H1 (cell line): ENCODE results near the gene OPA3. TPM values are rescaled to one million over a fixed set of nuclear protein-coding genes. Genes with fewer than 3 reads are reported as not detected.

Experiments used
- EZH2 ChIP-seq: fragments of 200-600 bp; sonication (generic); IDR thresholded peaks from 2 replicates; pipeline ENCODE4 v1.7.1; 2012; ENCODE audit warnings: low read depth, mild to moderate bottlenecking, moderate library complexity, low read length, inconsistent platforms; ENCODE audit not compliant: severe bottlenecking
- FOSL1 ChIP-seq: IDR thresholded peaks from 2 replicates; pipeline ENCODE4 v1.6.1; 2011; ENCODE audit warnings: mild to moderate bottlenecking, low read depth, low read length, moderate library complexity; ENCODE audit not compliant: insufficient read depth
- NANOG ChIP-seq: IDR thresholded peaks from 2 replicates; pipeline ENCODE4 v1.6.1; 2011; ENCODE audit warnings: low read length, low read depth, mild to moderate bottlenecking, inconsistent platforms; ENCODE audit not compliant: insufficient read depth, poor library complexity, severe bottlenecking
- POU5F1 ChIP-seq: IDR thresholded peaks from 2 replicates; pipeline ENCODE4 v1.6.1; 2011; ENCODE audit warnings: low read depth, mild to moderate bottlenecking, low read length, moderate library complexity
- TCF12 ChIP-seq: IDR thresholded peaks from 2 replicates; pipeline ENCODE4 v1.6.1; 2011; ENCODE audit warnings: low read depth, mild to moderate bottlenecking, low read length
- TEAD4 ChIP-seq: IDR thresholded peaks from 2 replicates; pipeline ENCODE4 v1.6.1; 2012; ENCODE audit warnings: low read depth, low read length, inconsistent platforms, mixed read lengths
- polyA plus RNA-seq, 7 experiments: library from polyadenylated mRNA; depleted of rRNA in 3 of 7; stranded (reverse) in 5 of 7; unstranded in 2 of 7; fragments of >200 nt in 5 of 7; fragments of 200-250 nt in 2 of 7; gene quantifications; 1 replicate in 5 of 7; 2 replicates in 1 of 7; 4 replicates in 1 of 7; pipeline versions ENCODE4 v1.2.1 to v1.2.3, GENCODE V29; 2011 to 2013; ENCODE audit warnings: missing spikeins in 2 of 7, mixed read lengths in 2 of 7
- total RNA-seq: library from RNA; stranded (reverse); fragmentation: NEBNext Ultra II Directional; extraction: Animal tissue kit (Norgen Biotek cat#: 25700); gene quantifications from 2 replicates; pipeline ENCODE4 v1.2.1, GENCODE V29; 2021
- TF ChIP-seq, protein P1 (sequence below): IDR thresholded peaks from 2 replicates; pipeline ENCODE4 v1.6.1; 2012; ENCODE audit warnings: low read length, inconsistent platforms
- TF ChIP-seq, protein P2 (sequence below): IDR thresholded peaks from 2 replicates; pipeline ENCODE4 v1.6.1; 2011; ENCODE audit warnings: low read length, improper control_type of control experiment

Gene OPA3
- total and polyA plus RNA-seq, 2 of the 8 experiments (the other 6 are each of a cell fraction or from before 2014, with no cell fraction given) = 12.5 to 14.5 TPM

- TF ChIP-seq EZH2 (no peak), NANOG (no peak), FOSL1 (no peak), TCF12 (peak; percentile 66; the same call in 1 of the 2 replicates), TEAD4 (no peak), POU5F1 (no peak)
- TF ChIP-seq, protein P1, sequence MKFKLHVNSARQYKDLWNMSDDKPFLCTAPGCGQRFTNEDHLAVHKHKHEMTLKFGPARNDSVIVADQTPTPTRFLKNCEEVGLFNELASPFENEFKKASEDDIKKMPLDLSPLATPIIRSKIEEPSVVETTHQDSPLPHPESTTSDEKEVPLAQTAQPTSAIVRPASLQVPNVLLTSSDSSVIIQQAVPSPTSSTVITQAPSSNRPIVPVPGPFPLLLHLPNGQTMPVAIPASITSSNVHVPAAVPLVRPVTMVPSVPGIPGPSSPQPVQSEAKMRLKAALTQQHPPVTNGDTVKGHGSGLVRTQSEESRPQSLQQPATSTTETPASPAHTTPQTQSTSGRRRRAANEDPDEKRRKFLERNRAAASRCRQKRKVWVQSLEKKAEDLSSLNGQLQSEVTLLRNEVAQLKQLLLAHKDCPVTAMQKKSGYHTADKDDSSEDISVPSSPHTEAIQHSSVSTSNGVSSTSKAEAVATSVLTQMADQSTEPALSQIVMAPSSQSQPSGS = 0 out of 2 replicates have a peak, but pooled peaks have one; percentile 32
- TF ChIP-seq, protein P2, sequence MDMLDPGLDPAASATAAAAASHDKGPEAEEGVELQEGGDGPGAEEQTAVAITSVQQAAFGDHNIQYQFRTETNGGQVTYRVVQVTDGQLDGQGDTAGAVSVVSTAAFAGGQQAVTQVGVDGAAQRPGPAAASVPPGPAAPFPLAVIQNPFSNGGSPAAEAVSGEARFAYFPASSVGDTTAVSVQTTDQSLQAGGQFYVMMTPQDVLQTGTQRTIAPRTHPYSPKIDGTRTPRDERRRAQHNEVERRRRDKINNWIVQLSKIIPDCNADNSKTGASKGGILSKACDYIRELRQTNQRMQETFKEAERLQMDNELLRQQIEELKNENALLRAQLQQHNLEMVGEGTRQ = no peak
Observed at GRCh38 chr19:45496349-45496953, 88.2 kb downstream of the OPA3 start (continued).
